CD4-positive, alpha-beta memory T cell (primary cell): ENCODE data around the gene SARM1. TPM values are rescaled to one million over a fixed set of nuclear protein-coding genes. Genes with fewer than 3 reads are reported as not detected.

Source experiments
- CTCF ChIA-PET: fragments of 350-600 bp; sonication (Branson Sonifier 250); formaldehyde crosslinking; loops from one replicate; lab custom pipeline; 2021; ENCODE audit warnings: inconsistent platforms; ENCODE audit not compliant: partially characterized antibody; lab: Charles Lee
- POLR2A ChIA-PET: fragments of 350-600 bp; sonication (Branson Sonifier 250); formaldehyde crosslinking; loops from one replicate; lab custom pipeline; 2021; ENCODE audit not compliant: partially characterized antibody; lab: Charles Lee
- DNase-seq, 5 donors: peaks; one replicate each; pipeline versions ENCODE4 v3.0.0 to v3.0.0-alpha.2; 2020 to 2022; ENCODE audit warnings: mixed read lengths in 1 of 5
- H3K27ac ChIP-seq: one replicate; pipeline ENCODE4 v1.7.0; 2013; ENCODE audit warnings: low read depth, low read length
- H3K27me3 ChIP-seq: 2 replicates; pipeline ENCODE4 v1.7.0; 2013; ENCODE audit warnings: mild to moderate bottlenecking, low read length, moderate library complexity; ENCODE audit not compliant: insufficient read depth
- H3K36me3 ChIP-seq: 2 replicates; pipeline ENCODE4 v1.7.0; 2013; ENCODE audit warnings: mild to moderate bottlenecking, low read length, moderate library complexity; ENCODE audit not compliant: insufficient read depth
- H3K4me1 ChIP-seq: 2 replicates; pipeline ENCODE4 v1.7.0; 2013; ENCODE audit warnings: mild to moderate bottlenecking, low read length, moderate library complexity; ENCODE audit not compliant: insufficient read depth
- H3K4me3 ChIP-seq, 2 donors: one replicate each; pipeline ENCODE4 v1.7.0; 2013; ENCODE audit warnings: low read length in 2 of 2, mild to moderate bottlenecking in 1 of 2
- H3K9me3 ChIP-seq, 2 donors: one replicate each; pipeline ENCODE4 v1.7.0; 2013; ENCODE audit warnings: low read length in 2 of 2, control low read depth in 1 of 2; ENCODE audit not compliant: control insufficient read depth in 1 of 2
- H3K27ac Mint-ChIP-seq, 7 donors: one replicate each; pipeline ENCODE4 v1.8.0; 2020 to 2021; ENCODE audit warnings: mixed read lengths in 7 of 7, mild to moderate bottlenecking in 6 of 7, inconsistent platforms in 3 of 7, moderate library complexity in 3 of 7
- H3K27me3 Mint-ChIP-seq, 2 donors: one replicate each; pipeline ENCODE4 v1.8.0; 2020 to 2021; ENCODE audit warnings: mixed read lengths in 2 of 2
- H3K36me3 Mint-ChIP-seq, 2 donors: one replicate each; pipeline ENCODE4 v1.8.0; 2020 to 2021; ENCODE audit warnings: mixed read lengths in 2 of 2, inconsistent platforms in 1 of 2, mild to moderate bottlenecking in 1 of 2
- H3K4me1 Mint-ChIP-seq, 4 donors: one replicate each; pipeline ENCODE4 v1.8.0; 2020 to 2021; ENCODE audit warnings: mixed read lengths in 4 of 4, mild to moderate bottlenecking in 1 of 4
- H3K4me3 Mint-ChIP-seq, 8 donors: one replicate each; pipeline ENCODE4 v1.8.0; 2020 to 2021; ENCODE audit warnings: mixed read lengths in 8 of 8, mild to moderate bottlenecking in 7 of 8, moderate library complexity in 6 of 8, inconsistent platforms in 3 of 8
- H3K9me3 Mint-ChIP-seq, 8 donors: one replicate each; pipeline ENCODE4 v1.8.0; 2020 to 2021; ENCODE audit warnings: mixed read lengths in 8 of 8, mild to moderate bottlenecking in 5 of 8, inconsistent platforms in 3 of 8, moderate library complexity in 1 of 8
- intact Hi-C: fragments of 100-400 bp; cut with micrococcal nuclease; formaldehyde crosslinking; loops from one replicate; pipeline ENCODE4 v1.15.1; 2023
- polyA plus RNA-seq, 2 donors: library from polyadenylated mRNA; unstranded; fragments of 300-500 nt; fragmentation: Illumina TruSeq; gene quantifications; one replicate each; pipeline ENCODE4 v1.2.3, GENCODE V29; 2021
- total RNA-seq, 2 experiments: library from RNA; stranded (reverse); gene quantifications; one replicate each; pipeline ENCODE4 v1.2.3, GENCODE V29; 2021

SARM1 gene
- total and polyA plus RNA-seq, 4 experiments from 2014 or later: 7.3 to 40.3 (median 23.6) TPM

DNA sequence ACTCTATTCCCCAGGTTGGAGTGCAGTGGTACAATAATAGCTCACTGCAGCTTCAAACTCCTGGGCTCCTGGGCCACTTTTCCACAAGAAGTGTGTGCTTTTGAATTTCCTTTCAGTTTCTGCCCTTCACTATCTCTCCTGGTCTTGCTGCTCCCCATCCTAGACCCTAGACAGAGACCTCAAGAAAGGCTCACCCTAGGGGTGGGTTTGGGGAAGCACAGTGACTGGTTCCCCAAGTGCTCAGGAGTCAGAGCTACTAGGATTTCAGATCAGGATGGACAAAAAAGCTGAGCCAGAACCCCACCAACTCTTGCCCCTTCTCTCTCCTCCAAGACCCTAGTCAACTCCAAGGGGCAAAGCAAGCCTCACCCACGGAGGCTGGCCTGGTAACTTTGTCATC, 4.9 kb upstream of the SARM1 start:
- no peaks in the 10 kb centered on the region for H3K4me1 ChIP-seq
- CTCF ChIA-PET: interaction anchor here (1.2 kb wide), 2 partner anchors 8 to 36 kb away, joined by 3 to 4 read pairs; no protein-coding TSS in a partner anchor
- Mint-ChIP-seq H3K4me1 (peaks cover 2 to 19% (median 4%) of the 10 kb centered on the region in 4 donors), H3K27ac (peak overlapping the region in 3 of 7 donors; percentile 30 to 70 (median 55)), H3K36me3 (peaks cover 5 to 16% of the 10 kb centered on the region in 2 donors), H3K27me3 (no peaks in the 10 kb centered on the region), H3K9me3 (no peaks in the 10 kb centered on the region), H3K4me3 (no peak overlapping the region)
- no peaks in the 10 kb centered on the region for H3K27me3 ChIP-seq
- POLR2A ChIA-PET: interaction anchor here (0.9 to 6.5 kb wide), 2 partner anchors 10 to 17 kb away, joined by 3 to 62 read pairs; partner anchors contain the start of gene POLDIP2
- no peak overlapping the region for H3K27ac ChIP-seq
- H3K36me3 ChIP-seq: peaks cover 15% of the 10 kb centered on the region
- intact Hi-C loops: no loop called here
- DNase-seq: no peak
- H3K9me3 ChIP-seq: no peaks in the 10 kb centered on the region
- no peak overlapping the region for H3K4me3 ChIP-seq

DNA sequence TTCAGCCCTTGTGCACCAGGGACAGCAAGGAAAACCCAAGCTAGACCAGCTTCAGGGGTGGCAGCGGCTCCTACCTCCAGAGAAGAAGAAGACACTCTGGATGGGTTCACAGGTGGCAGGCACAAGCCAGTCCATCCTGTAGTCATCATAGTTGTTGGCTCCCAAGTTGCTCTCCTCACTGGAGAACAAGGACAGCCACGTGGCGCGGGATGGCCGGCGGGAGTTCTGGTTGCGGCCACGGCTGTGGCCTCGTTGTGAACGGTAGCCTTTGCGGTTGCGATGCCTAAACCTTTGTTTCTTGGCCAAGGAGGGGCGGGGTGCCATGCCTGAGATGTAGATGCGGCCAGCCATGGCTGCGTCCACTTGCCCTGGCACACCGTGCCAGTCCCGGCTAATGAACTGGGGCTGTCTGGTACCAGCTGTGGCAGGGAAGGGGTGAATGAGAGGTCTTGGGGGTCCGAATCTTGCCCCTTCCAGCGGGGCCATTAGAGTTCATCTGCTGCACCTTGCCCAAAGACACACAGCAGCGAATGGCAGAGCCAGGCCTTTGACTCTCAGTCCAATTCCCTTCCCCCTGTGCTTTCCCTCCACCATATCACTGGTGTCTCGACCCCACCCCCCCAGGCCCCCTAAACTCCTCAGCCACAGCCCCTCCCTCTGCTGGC, 3.7 kb upstream of the SARM1 start:
- Histone ChIP-seq H3K4me1 (peaks cover 6% of the 10 kb centered on the region), H3K4me3 (no peak overlapping the region), H3K9me3 (no peaks in the 10 kb centered on the region), H3K27me3 (no peaks in the 10 kb centered on the region), H3K36me3 (peaks cover 5% of the 10 kb centered on the region), H3K27ac (no peak overlapping the region)
- H3K9me3 Mint-ChIP-seq: no peaks in the 10 kb centered on the region
- H3K4me1 Mint-ChIP-seq: peaks cover 3 to 19% (median 7%) of the 10 kb centered on the region in 4 donors
- no peak for DNase-seq
- POLR2A ChIA-PET: interaction anchor here (1.2 to 6.5 kb wide), 2 partner anchors 11 to 32 kb away, joined by 4 to 62 read pairs; partner anchors contain the start of genes IFT20, POLDIP2 and TNFAIP1
- intact Hi-C loops: no loop called here
- no peak overlapping the region for H3K4me3 Mint-ChIP-seq
- peaks cover 0 to 9% of the 10 kb centered on the region in 2 donors for H3K36me3 Mint-ChIP-seq
- no peaks in the 10 kb centered on the region for H3K27me3 Mint-ChIP-seq
- CTCF ChIA-PET: interaction anchor here (1.2 kb wide), 1 partner anchor 9 kb away, joined by 3 read pairs; no protein-coding TSS in a partner anchor
- H3K27ac Mint-ChIP-seq: peak overlapping the region in 1 of 7 donors; percentile 47

DNA sequence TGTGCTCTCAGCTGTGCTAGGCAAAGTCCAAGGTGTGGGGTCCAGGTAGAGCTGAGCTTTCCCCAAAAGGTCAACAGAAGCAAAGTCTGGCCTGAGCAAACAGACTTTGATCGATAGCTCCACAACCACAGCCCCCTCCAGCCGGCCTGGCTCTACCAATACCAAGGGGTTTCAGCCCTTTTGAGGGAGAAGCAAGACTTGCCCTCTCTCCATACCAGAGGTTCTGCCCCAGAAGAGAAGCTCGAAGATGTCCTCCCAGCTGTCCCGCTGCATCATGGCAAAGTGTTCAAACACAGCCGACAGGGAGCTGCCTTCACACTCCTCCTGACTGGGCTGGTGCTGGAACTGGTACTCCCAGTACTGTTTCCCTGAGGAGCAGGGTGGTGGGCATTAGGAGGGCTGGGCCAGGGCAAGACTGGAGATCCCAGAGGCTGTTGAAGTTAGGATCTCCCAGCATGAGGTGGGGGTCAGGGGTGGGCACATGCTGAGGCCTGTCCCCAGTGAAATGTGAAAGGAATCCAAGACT, 3.1 kb upstream of the SARM1 start:
- no peak overlapping the region for H3K4me3 Mint-ChIP-seq
- POLR2A ChIA-PET: interaction anchor here (1.0 to 6.5 kb wide), 3 partner anchors 11 to 33 kb away, joined by 3 to 62 read pairs (median 4); partner anchors contain the start of genes IFT20, POLDIP2 and TNFAIP1
- no peak for DNase-seq

DNA sequence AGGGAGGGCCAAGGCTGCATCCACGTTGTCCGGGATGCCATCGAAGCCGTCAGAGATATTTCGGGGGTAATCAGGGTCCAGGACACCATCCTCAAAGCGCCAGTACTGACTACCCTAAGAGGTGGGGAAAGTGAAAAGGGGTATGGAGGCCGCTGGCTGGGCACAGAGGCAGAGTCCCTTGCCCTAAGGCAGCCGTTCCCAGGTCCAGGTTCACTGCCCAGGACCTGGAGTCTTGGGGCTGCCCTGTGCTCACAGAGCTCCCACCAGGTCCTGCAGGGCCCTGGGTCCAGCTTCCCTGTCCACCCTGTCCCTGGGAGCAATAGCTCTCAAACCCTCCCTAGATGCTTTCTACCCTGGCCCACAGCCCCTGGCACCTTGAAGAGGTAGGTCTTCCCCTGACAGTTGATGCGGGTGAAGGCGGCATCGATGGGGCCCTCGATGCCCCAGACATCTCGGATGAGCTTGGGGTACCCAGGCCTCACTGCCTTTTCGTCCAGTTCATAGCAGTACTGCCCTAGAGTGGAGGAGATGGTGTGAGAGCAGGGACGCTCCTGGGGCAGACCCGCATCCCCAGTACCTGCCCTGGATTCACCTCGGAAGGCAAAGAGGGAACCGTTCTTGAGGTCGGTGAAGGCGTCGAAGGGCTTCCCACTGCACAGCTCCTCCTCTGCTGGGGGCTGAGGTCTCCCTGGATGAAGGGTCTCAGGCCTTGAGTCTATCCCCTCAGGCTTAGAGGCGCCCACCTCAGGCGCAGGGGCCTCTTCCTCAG, 2.4 kb upstream of the SARM1 start:
- H3K4me1 ChIP-seq: peaks cover 14% of the 10 kb centered on the region
- Mint-ChIP-seq H3K9me3 (no peaks in the 10 kb centered on the region), H3K27me3 (no peaks in the 10 kb centered on the region), H3K36me3 (peaks cover 0 to 3% of the 10 kb centered on the region in 2 donors), H3K4me1 (peaks cover 11 to 25% (median 16%) of the 10 kb centered on the region in 4 donors), H3K27ac (peak overlapping the region in 2 of 7 donors; percentile 29 to 67), H3K4me3 (no peak overlapping the region)
- H3K27ac ChIP-seq: no peak overlapping the region
- no peak overlapping the region for H3K4me3 ChIP-seq
- H3K36me3 ChIP-seq: peaks cover 3% of the 10 kb centered on the region
- ChIA-PET CTCF (no interaction called here), POLR2A (interaction anchor here (1.0 to 6.5 kb wide), 3 partner anchors 12 to 34 kb away, joined by 3 to 62 read pairs (median 4); partner anchors contain the start of genes IFT20, POLDIP2 and TNFAIP1)
- H3K9me3 ChIP-seq: no peaks in the 10 kb centered on the region
- no peak for DNase-seq
- H3K27me3 ChIP-seq: no peaks in the 10 kb centered on the region
- intact Hi-C loops: no loop called here

More for the DNA sequence above, 3.1 kb upstream of the SARM1 start:
- Histone ChIP-seq H3K36me3 (peaks cover 3% of the 10 kb centered on the region), H3K9me3 (no peaks in the 10 kb centered on the region), H3K27me3 (no peaks in the 10 kb centered on the region), H3K4me3 (no peak overlapping the region), H3K4me1 (peaks cover 12% of the 10 kb centered on the region), H3K27ac (no peak overlapping the region)
- H3K4me1 Mint-ChIP-seq: peaks cover 8 to 21% (median 12%) of the 10 kb centered on the region in 4 donors
- H3K9me3 Mint-ChIP-seq: no peaks in the 10 kb centered on the region
- H3K36me3 Mint-ChIP-seq: peaks cover 0 to 6% of the 10 kb centered on the region in 2 donors
- peak overlapping the region in 2 of 7 donors; percentile 47 to 68 for H3K27ac Mint-ChIP-seq
- intact Hi-C loops: no loop called here
- no peaks in the 10 kb centered on the region for H3K27me3 Mint-ChIP-seq
- CTCF ChIA-PET: no interaction called here

DNA sequence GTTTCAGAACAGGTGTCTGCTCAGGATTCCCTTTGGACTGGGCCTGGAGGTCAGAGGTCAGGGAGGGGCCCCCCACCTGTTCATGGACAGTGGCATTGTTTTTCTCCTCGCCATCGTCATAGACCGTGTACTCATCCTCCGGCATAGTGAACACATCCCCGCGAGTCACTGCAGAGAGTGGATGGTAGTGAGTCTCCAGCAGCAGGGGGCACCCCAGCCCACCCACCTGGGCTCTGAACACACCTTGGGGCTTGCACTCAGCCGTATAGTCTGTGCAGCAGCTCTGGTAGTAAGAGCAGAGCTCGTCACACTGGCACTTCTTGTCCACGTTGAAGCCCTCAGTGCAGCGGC, 1.8 kb upstream of the SARM1 start:
- no peaks in the 10 kb centered on the region for H3K9me3 ChIP-seq
- H3K27me3 ChIP-seq: no peaks in the 10 kb centered on the region
- no peak for DNase-seq
- H3K4me1 Mint-ChIP-seq: peaks cover 11 to 25% (median 16%) of the 10 kb centered on the region in 4 donors
- peaks cover 1% of the 10 kb centered on the region for H3K36me3 ChIP-seq
- H3K4me1 ChIP-seq: peaks cover 14% of the 10 kb centered on the region
- peak overlapping the region in 5 of 7 donors; percentile 5 to 97 (median 88) for H3K27ac Mint-ChIP-seq
- H3K4me3 ChIP-seq: no peak overlapping the region
- intact Hi-C loops: no loop called here
- no peaks in the 10 kb centered on the region for H3K9me3 Mint-ChIP-seq
- peaks cover 0 to 3% of the 10 kb centered on the region in 2 donors for H3K36me3 Mint-ChIP-seq
- no peak overlapping the region for H3K27ac ChIP-seq
- H3K4me3 Mint-ChIP-seq: peak overlapping the region in 4 of 8 donors; percentile 18 to 100 (median 72)
- H3K27me3 Mint-ChIP-seq: no peaks in the 10 kb centered on the region
- CTCF ChIA-PET: interaction anchor here (0.6 to 2.3 kb wide), 3 partner anchors 15 to 47 kb away, joined by 3 to 6 read pairs (median 3); no protein-coding TSS in a partner anchor
- POLR2A ChIA-PET: interaction anchor here (6.5 kb wide), 1 partner anchor 13 kb away, joined by 62 read pairs; the partner anchor contains the start of gene POLDIP2

DNA sequence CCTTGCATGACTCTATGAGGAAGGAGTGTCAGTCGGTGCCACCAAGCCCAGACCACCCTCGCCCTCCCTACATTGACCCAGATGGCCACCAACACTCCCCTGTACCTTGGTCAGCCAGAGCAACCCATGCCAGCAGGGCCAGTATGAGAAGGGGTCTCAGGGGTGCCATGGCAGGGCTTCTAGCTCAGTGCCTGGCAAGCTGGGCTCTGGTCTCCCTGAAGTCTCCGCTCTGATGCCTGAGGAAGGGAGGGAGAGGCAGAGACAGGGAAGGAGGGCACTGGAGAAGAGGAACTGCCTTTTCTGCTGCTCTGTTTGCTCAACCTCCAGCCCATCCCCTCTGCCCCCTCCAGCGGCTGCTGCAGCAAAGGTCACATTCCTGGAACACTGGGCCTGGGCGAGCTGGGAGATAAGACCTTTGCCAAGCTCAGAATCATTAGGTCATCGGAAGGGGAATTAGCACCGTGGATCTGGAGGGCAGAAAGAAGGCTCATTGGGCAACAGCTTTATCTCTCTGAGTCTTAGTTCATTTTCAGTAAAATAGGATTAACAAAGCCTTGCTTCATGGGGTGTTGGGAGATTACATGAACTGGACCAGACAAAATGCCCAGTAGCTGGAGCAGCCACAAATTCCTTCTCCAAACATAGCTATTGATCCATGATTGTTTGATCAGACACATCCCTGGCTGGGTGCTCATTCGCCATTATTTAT, 1.3 kb upstream of the SARM1 start, which contains the start of gene VTN:
VTN (minus strand) TSS at position 273 of the 709 bp plus-strand sequence; CDS start at position 169, 104 bp downstream.
- peak within 1 kb of the TSS; percentile 85 for H3K27ac ChIP-seq
- intact Hi-C loops: no loop called here
- ChIA-PET POLR2A (interaction anchor here (0.9 to 6.5 kb wide), 4 partner anchors 13 to 31 kb away, joined by 3 to 62 read pairs (median 22); partner anchors contain the start of gene POLDIP2), CTCF (interaction anchor here (0.6 to 2.3 kb wide), 6 partner anchors 9 to 47 kb away, joined by 3 to 6 read pairs (median 3); no protein-coding TSS in a partner anchor)
- no peaks in the 10 kb centered on the region for H3K9me3 Mint-ChIP-seq
- no peak for DNase-seq
- peaks cover 3% of the 10 kb centered on the region in 2 donors for H3K36me3 Mint-ChIP-seq
- peak within 1 kb of the TSS; percentile 91 to 100 (median 96) for H3K4me3 Mint-ChIP-seq
- H3K4me1 Mint-ChIP-seq: peaks cover 13 to 29% (median 17%) of the 10 kb centered on the region in 4 donors
- H3K27ac Mint-ChIP-seq: peak within 1 kb of the TSS; percentile 88 to 99 (median 97)
- peak within 1 kb of the TSS in 1 of 2 donors; percentile 81 for H3K4me3 ChIP-seq
- H3K4me1 ChIP-seq: peaks cover 14% of the 10 kb centered on the region
- H3K36me3 ChIP-seq: no peaks in the 10 kb centered on the region
- no peaks in the 10 kb centered on the region for H3K9me3 ChIP-seq
- no peaks in the 10 kb centered on the region for H3K27me3 ChIP-seq
- no peaks in the 10 kb centered on the region for H3K27me3 Mint-ChIP-seq
